Left kidney (tissue), 2 donors: ENCODE data around the gene SLC46A3. TPM values are rescaled to one million over a fixed set of nuclear protein-coding genes. Genes with fewer than 3 reads are reported as not detected.
"Not testable (repeated sequence)": the region's sequence is repeated elsewhere in the genome, so short reads cannot be mapped to it uniquely, and the experiment has no call there.

Source experiments
- DNase-seq: peaks from one replicate; pipeline ENCODE4 v3.0.0-alpha.2; 2013
- polyA plus RNA-seq: library from polyadenylated mRNA; unstranded; fragments of 120-200 nt; gene quantifications from one replicate; pipeline ENCODE4 v1.2.1, GENCODE V29; 2013; ENCODE audit not compliant: insufficient read length

Gene SLC46A3
- polyA plus RNA-seq, 1 donor = 2.0 TPM

DNA sequence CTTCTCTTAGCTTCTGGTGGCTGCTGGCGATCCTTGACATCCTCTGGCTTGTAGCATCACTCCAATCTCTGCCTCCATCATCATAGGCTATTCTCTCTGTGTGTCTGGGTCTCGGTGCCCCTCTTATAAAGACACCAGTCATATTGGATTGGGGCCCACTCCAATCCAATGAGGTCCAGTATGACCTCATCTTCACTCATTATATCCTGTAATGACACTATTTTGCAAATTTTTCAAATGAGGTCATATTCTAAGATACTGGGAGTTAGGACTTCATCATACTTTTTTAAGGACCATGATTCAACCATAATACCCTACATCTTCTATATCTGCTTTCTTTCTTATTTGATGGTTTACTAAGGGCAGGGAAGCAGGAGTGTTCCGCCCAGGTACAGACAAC is 12.0 kb upstream of the SLC46A3 start:
- DNase-seq = no peak

DNA sequence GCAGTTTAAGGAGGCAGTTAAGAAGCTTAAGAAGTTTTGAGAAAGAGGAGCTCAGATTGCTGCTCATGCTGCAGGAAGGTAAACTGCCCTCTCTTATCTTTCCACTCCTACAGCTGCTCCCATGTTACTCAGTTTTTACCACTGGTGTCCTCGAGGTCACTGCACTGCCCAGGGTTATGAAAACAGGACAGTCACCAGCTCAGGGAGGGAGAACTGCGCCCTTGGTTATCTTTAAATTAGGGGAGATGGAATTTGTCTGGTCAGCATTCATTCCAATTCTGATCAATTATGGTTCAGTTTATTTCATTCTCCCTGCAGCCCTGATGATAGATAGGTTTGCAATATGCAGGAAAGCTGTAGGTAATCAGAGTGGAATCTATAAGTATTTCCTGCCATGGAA is 10.8 kb upstream of the SLC46A3 start:
- DNase-seq = no peak

DNA sequence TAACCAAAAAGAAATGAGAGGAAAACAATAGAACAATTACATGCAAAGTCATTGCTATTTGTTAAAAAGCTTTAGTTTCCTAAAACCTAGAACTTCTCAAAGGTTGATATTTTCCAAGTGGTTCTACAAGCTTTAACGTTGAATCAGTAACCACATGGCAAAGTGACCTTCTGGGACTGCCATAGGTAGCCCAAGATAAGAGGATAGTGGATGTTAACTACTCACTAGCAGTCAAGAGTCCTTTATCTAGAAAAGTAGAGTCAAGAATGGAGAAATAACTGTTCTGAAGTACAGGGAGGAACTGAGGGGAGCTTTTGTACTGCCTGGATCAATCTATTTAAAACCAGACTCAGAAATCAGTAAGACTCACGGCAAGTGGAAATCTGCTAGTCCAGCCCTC is 9.9 kb upstream of the SLC46A3 start:
- no peak for DNase-seq

DNA sequence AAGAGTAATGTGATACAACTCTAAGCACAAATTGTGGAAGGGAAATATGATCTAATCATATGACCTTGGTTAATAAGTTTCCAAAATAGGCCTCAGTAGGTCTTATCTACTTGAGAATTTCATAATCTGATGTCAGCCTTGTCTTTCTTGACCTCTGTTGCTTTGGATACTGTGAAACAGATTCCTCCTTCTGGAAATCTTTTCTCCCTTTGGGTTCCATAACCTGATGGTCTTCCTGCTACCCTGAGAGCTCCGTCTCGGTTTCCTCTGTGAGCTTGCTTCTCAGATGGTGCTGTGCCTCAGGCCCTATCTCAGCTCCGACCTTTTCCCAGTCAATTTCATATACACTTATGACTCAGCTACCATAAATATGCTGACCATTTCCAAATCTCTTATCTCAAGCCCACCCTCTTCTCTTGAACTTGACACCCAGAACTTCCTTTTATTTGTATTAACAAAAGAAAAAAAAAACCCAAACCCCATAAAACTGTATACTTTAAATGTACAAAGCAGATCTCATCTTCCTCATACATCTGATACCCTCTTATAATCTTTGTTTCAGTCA is 6.4 kb upstream of the SLC46A3 start:
- no peak for DNase-seq

DNA sequence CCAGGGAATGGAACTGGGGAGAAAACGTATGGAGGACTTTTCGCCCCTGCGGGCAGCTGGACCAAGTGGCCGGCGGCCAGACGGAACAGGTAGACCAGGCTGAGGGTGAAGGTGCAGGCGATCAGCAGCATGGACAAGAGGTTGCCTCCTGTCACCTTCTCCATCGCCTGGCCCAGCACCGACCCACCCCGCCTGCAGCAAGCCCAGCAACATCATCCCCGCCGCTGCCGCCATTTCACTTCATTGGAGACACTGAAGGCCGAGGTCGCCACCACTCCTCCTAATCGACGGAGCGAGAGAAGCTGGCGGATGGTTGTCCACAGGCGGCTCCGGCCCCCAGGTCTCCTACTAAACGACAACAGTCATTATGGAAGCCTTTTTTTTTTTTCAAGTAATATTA is 5.0 kb upstream of the SLC46A3 start:
- no peak for DNase-seq

DNA sequence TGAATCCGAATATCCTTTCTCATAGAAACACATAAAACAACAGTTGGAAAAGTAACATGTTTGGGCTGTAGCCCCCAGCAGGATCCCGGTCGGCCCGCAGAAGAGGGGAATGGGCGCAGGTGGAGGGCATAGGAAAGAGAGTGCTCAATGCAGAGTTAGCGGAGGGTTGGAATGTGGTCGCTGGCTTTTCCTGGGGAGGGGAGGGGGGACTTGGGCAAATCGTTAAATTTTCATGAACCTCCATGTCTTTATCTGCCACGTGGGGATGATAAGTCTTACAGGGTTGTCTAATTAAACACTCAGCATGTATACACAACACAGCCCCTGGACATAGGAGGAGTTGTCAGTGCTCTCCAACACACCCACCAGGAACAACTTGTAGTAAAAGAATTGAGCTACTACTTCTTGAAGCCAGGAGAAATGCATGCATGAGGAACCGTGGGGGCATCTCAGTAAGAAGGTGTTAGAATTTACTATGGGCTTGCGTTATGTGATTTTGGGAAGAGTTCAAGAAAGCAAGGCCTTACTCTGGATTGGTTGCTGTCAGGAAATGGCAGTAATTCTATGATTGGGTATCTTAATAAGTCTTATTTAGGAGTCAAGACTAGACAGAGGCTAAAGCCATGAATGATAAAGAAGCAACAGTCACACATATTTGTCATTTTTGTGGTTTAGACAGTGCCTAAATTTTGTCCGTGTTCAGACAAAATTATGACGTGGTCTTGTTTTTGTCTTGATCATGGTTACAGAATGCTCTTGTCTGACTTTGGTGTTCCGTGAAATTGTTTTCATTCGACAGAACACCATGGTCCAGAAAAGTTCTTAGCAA is 671 bp upstream of the SLC46A3 start:
- no peak for DNase-seq

DNA sequence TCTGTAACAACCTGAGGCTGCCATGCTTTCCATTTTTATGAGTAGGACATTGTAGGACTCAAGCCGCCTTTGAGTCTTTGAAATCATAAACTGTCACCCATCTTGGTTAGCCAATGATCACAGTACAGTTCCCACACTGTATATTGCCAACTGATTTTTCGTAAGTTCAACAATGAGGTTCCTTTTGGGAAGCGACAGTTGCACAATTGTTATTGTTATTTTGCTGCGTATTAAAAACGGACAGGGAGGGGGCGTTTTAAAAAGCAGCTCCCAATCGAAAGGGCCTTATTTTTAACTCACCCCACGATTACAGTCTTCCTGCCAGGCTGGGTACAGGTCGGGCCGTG is 601 bp downstream of the SLC46A3 start:
- DNase-seq = no peak

DNA sequence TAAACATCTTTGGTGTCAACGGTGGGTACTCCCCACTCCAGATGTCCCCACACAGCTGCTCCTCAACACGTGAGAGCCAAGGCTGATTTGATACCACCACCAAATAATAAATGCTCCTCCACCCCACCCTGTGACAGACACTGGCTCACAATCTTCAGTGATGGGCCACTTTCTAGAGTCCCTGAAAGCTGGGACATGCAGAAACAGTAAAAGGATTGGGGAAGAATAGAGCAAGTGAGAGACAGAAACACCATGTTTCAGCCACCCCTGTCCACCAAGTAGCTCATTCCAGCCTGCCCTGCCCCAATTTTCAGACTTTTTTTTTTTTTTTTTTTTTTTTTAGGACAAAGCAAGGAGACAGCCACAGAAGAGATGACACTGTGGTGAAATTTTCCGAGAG is 1.6 kb downstream of the SLC46A3 start:
- no peak for DNase-seq

DNA sequence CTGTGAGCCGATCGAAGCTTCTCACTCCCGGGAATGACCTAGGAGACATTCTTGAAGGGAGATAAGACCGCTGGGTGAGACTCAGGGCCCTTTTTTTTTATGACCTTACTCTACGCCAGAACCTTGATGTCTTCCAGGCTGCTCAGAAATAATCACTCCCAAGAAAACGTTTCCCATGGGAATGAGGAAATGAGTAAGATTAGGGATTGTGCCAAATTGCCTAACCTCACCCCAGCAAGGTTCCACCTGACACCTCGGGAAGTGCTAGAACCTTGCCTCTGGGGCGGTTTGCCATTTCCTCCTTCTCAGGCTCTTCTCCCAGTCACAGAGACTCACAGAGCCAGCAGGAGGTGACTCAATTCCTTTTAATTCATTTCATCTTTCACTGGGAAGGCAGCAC is 2.3 kb downstream of the SLC46A3 start:
- DNase-seq = no peak

DNA sequence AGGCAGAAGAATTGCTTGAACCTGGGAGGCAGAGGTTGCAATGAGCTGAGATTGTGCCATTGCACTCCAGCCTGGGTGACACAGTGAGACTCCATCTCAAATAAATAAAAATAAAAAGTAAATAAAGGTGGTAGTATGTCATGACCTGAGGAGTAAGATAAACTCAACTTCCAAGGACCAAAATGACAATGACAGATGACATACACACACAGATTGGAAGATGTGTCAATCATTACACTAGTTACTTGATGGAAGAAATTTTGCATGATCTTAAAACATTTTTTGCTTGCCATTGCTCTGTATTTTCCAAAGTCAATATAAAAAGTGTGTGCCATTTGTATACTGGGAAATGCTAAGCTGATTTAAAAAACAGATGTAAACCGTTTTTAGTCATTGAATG is 4.1 kb downstream of the SLC46A3 start:
- DNase-seq = no peak

DNA sequence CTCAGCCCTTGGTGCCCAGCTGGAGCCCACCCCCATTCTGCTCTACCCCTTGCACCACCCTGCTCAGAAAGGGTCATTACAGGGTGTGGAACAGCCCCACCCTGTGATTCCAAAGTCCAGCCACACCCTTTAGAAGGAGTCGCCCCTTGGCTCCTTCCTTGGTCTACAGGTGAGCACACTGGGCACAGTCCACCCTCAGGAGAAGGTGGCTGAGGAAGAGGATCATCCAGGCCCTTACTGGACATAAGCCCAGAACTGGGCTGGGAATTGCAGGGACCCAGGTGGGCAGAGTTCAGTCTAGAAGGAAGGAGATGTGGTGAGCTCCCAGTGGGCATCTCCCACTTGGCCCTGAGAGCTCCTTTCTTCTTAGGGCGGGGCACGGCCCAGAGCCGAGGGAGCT is 8.6 kb downstream of the SLC46A3 start:
- no peak for DNase-seq

DNA sequence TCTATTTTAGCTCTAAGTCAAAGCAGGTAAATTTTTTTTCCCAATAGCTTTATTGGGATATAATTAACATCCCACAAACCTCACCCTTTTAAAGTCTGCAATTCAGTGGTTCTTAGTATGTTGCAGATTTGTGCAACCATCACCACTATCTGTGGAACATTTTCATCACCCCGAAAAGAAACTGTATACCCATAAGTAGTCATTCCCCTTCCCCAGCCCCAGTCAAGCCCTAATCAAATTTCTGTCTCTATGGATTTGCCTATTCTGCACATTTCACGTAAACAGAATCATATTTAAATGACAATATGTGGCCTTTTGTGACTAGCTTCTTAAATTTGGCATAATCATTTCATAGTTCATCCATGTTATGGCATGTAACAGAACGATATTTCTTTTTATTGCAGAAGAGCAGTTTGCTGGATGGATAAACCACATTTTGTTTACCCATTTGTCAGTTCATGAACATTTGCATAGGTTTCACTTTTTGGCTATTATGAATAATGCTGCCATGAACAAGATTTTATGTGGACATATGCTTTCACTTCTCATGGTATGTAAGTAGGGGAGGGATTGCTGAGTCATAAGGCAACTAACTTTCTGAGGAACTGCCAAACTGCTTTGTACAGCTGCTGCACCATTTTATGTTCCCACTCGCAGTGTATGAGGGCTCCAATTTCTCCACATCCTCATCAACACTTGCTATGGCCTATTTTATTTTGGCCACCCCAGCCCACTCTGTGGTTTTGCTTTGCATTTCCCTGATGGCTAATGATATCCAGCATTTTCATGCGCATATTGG is 10.9 kb downstream of the SLC46A3 start:
- DNase-seq = no peak

DNA sequence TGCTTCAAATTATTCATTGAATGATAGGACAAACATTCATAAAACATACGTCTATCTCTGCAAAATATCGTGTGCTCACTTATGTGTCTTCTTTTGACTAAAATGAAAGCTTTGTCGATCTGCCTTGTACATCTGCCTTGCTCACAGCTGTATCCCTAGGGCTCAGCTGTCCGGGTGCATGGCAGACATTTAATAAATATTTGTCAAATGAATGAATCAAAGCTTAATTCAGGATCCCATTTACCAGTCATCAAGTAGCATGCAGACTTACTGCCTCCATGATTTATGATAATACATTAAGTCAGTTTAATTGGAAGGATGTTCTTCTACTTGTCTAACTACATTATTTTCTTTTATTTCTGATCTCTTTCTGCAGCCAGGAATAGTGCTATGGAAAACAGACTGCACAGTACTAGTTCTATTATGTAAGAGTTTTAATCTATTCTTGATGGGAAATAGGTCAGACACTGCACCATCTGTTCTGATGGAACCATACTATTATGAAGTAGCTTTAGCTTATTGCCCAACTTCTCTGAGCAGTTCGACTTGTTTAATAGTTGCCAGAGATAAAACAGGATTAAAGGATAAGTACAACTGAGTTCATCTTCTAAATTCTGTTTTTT is 13.2 kb downstream of the SLC46A3 start:
- DNase-seq = no peak

DNA sequence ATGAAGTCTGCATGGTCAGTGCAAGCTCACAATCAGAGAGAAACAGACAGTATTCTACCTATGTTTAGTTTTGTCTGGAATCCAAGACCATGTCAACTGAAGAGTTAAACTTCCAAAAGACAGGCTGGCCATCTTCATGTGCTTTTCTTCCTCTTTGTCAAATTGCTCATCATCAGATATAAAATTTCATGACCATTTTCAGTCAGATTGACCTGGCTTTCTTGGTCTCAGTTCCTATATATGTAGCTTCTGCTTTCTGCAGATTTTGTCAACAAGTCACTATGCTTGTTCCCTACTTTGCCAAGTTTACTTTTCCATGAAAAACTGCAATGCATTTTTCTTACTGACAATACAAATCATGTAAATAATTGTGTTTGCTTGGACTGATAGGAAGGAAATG is 13.9 kb downstream of the SLC46A3 start:
- no peak for DNase-seq

DNA sequence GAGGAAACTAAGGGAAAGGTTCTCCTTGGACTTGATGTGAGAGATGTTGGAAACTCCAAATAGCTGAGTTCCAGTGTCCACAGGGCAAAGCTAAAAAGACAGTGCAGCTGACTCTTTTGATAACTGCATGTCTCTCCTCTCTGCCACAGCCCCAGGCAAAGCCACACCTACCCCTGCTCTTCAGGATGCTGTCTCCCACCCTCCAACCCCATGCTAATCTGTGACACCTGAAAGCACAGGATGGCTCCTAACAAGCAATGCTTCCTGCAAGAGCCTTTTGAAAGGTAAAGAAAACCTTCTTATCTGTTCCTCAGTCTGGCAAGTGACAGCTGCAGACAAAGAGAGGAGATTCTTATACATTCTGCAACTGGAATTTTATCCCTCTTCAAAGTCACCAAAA is 14.5 kb downstream of the SLC46A3 start:
- no peak for DNase-seq

DNA sequence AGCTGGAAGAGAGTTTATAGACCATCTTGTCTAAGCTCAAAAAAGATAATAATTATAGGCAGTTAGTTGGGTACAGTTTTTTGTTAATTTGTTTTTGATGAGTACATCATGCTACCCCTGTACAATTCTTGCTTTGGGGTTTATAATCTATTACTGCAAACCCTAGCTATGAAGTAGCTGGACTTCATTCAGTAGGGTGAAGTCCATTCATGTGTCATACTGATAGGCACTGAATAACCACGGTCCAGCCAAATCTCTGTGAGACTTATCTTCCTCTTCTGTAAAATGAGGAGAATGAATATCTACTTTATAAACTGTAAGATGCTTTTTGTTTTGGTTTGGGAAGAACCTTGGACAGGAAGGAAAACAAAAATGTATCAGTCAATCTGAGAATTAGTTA is 19.5 kb downstream of the SLC46A3 start:
- no peak for DNase-seq

DNA sequence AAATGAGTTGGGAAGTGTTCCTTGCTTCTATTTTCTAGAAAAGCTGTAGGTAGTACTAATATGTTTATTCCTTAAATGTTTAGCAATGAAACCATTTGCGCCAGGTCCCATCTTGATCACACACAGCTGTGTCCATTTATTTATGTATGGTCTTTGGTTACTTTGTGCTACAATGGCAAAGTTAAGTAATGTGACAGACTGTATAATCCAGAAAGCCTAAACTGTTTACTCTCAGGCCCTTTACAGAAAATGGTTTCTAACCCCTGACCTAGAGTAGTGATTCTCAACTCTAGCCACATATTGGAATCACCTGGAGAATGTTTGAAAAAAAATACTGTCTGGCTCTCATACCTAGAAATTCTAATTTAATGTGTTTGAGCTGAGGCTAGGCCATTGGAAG is 21.3 kb downstream of the SLC46A3 start:
- DNase-seq = no peak

DNA sequence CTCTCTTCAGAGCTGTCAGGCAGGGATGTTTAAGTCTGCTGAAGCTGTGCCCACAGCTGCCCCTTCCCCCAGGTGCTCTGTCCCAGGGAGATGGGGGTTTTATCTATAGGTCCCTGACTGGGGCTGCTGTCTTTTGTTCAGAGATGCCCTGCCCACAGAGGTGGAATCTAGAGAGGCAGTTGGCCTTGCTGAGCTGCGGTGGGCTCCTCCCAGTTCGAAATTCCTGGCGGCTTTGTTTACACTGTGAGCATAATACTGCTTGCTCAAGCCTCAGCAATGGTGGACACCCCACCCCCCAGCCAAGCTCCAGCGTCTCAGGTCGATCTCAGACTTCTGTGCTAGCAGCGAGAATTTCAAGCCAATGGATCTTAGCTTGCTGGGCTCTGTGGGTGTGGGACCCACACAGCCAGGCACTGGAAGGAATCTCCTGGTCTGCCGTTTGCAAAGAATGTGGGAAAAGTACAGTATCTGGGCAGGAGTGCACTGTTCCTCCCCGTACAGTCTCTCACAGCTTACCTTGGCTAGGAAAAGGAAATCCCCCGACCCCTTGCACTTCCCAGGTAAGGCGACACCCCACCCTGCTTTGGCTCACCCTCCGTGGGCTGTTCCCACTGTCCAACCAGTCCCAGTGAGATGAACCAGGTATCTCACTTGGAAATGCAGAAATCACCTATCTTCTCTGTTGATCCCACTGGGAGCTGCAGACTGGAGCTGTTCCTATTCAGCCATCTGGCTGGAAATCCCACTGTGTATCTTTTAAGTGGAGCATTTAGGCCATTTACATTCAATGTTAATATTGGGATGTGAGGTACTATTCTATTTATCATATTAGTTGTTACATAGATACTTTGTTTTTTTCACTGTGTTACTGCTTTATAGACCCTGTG is 24.9 kb downstream of the SLC46A3 start:
- not testable (repeated sequence) for DNase-seq

DNA sequence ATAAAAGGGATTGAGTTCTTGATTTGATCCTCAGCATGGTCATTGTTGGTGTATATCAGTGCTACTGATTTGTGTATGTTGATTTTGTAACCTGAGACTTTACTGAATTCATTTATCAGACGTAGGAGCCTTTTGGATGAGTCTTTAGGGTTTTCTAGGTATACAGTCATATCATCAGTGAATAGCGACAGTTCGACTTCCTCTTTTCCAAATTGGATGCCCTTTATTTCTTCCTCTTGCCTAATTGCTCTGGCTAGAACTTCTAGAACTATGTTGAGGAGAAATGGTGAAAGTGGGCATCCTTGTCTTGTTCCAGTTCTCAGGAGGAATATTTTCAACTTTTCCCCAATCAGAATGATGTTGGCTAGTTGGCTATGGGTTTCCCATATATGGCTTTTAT is 32.9 kb downstream of the SLC46A3 start:
- DNase-seq = no peak

DNA sequence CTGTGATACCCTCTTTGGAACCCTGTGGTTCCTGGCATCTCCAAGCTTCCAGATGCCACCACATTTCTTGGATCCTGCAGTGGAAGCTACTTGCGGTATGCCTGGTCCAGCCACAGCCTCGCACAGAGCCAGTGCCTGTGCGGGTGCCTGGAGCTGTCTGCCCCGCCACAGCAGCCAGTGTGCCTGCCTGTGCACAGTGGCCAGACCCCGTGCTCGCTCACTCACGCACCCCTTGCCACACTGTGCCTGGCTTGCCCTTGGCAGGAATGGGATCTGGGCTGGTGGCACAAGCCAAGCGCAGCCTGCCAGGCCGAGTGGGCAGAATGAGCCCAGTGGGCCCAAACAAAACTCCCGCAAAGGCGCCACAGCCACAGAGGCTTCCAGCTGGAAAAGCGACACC is 33.7 kb downstream of the SLC46A3 start:
- DNase-seq = no peak

DNA sequence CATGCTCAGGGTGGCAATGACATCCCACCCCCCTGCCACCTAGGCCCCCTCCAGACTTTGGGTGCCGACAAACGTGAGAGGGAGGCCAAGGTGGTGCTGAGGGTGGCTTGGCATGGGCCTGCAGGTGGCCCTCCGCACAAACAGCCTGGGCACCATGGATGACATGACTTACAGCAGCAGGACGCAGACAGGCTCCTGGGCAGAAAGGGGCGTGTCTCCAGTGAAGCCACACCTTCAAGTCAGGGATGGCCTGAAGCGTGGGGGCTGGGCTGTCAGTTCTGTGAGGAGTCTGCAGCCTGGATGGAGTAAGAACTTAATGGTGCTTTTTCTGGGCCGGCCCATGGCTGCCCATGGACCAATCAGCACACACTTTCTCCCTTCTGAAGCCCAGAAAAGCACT is 34.5 kb downstream of the SLC46A3 start:
- no peak for DNase-seq

DNA sequence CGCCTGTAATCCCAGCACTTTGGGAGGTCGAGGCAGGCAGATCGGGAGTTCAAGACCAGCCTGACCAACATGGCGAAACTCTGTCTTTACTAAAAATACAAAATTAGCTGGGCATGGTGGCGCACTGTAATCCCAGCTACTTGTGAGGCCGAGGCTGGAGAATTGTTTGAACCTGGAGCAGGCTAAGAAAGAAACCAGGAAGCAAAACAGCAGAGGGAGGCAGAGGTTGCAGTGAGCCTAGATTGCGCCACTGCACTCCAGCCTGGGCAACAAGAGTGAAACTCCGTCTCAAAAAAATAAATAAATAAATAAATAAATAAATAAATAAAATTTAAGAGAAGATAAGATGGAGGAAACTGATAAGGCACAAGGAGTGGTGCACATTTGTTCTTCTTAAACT is 35.6 kb downstream of the SLC46A3 start:
- not testable (repeated sequence) for DNase-seq
